Body of pancreas (tissue), 4 donors: ENCODE data around the gene IL1R2.

Source experiments
- CTCF ChIP-seq, 7 experiments: fragments of 450-650 bp in 4 of 7; fragments of 200-600 bp in 3 of 7; sonication (generic) in 3 of 7; IDR thresholded peaks; one replicate each; pipeline ENCODE4 v1.5.1; 2016 to 2019; ENCODE audit warnings: antibody characterized with exemption in 7 of 7
- POLR2A ChIP-seq, 3 donors: fragments of 450-650 bp; IDR thresholded peaks; one replicate each; pipeline ENCODE4 v1.6.1; 2016; ENCODE audit warnings: antibody characterized with exemption in 3 of 3, mild to moderate bottlenecking in 2 of 3

- no peak for TF ChIP-seq CTCF (IDR thresholded peaks at IDR 0.05)
- TF ChIP-seq POLR2A (IDR thresholded peaks at IDR 0.05): no peak
Measured at GRCh38 chr2:102059151-102059550, 67.4 kb downstream of the IL1R2 start.
